Dendritic cell treated with granulocyte-macrophage colony-stimulating factor and Interleukin-4, amounts not matched to agents 40 ng/mL and 50 ng/mL, for 4 days (primary cell): ENCODE results near the gene BIRC2.

Experiments used
- H3K27ac Mint-ChIP-seq: one replicate; pipeline ENCODE4 v1.8.0; 2022; ENCODE audit warnings: mild to moderate bottlenecking, mixed read lengths
- H3K27me3 Mint-ChIP-seq: one replicate; pipeline ENCODE4 v1.8.0; 2022; ENCODE audit warnings: mild to moderate bottlenecking, mixed read lengths
- H3K36me3 Mint-ChIP-seq: one replicate; pipeline ENCODE4 v1.8.0; 2022; ENCODE audit warnings: low read depth, mixed read lengths
- H3K4me1 Mint-ChIP-seq: one replicate; pipeline ENCODE4 v1.8.0; 2022; ENCODE audit warnings: low read depth, mixed read lengths
- H3K4me3 Mint-ChIP-seq: one replicate; pipeline ENCODE4 v1.8.0; 2022; ENCODE audit warnings: mild to moderate bottlenecking, moderate library complexity, mixed read lengths
- H3K9me3 Mint-ChIP-seq: one replicate; pipeline ENCODE4 v1.8.0; 2022; ENCODE audit warnings: mixed read lengths
- intact Hi-C: fragments of 100-400 bp; cut with micrococcal nuclease; formaldehyde crosslinking; loops from one replicate; pipeline ENCODE4 v1.15.0; 2022

Gene BIRC2

DNA sequence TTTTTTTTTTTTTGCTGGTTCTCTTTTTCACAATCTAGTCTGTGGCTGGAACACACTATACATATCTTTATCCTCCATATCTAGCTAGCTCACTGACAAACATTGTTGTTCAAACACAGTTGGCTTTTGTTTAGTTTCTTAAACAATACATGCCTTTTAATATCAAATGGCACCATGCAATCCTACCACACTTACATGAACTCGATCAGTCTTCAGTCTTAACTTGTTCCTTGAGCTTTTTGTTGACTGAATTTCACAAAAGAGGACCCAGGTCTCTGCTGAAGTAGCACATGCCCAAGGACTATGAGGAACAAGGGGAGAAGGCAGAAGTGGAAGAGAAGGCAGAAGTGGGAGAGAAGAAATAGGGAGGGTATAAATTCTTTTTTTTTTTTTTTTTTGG, 80.1 kb downstream of the BIRC2 start:
- H3K27me3 Mint-ChIP-seq = no peaks in the 10 kb centered on the region
- H3K27ac Mint-ChIP-seq = peak overlapping the region; percentile 84
- peaks cover 56% of the 10 kb centered on the region for H3K4me1 Mint-ChIP-seq
- H3K36me3 Mint-ChIP-seq = peaks cover 28% of the 10 kb centered on the region
- intact Hi-C loops = no loop called here
- H3K4me3 Mint-ChIP-seq = peak overlapping the region; percentile 65
- peaks cover 6% of the 10 kb centered on the region for H3K9me3 Mint-ChIP-seq
